HEK293 (cell line): ENCODE measurements around the gene RNF214.

ENCODE experiments used
- CTCF ChIP-seq: fragments of 450-650 bp; formaldehyde crosslinking; IDR thresholded peaks from 2 replicates; pipeline ENCODE4 v1.5.1; 2016; ENCODE audit warnings: missing biosample characterization, missing genetic modification characterization
- GLIS1 ChIP-seq: fragments of 450-650 bp; formaldehyde crosslinking; IDR thresholded peaks from 2 replicates; pipeline ENCODE4 v1.5.1; 2016; ENCODE audit warnings: missing biosample characterization, missing genetic modification characterization
- HIC1 ChIP-seq: fragments of 450-650 bp; formaldehyde crosslinking; IDR thresholded peaks from 2 replicates; pipeline ENCODE4 v1.5.1; 2016; ENCODE audit warnings: missing biosample characterization, missing genetic modification characterization
- HOXC10 ChIP-seq: sonication (generic); formaldehyde crosslinking; IDR thresholded peaks from 2 replicates; pipeline ENCODE4 v1.8.1; 2023; ENCODE audit warnings: mild to moderate bottlenecking, missing genetic modification reagents
- KLF10 ChIP-seq: fragments of 450-650 bp; IDR thresholded peaks from 2 replicates; pipeline ENCODE4 v1.5.1; 2018; ENCODE audit warnings: missing biosample characterization, mild to moderate bottlenecking, missing genetic modification characterization
- KLF16 ChIP-seq: fragments of 450-650 bp; formaldehyde crosslinking; IDR thresholded peaks from 2 replicates; pipeline ENCODE4 v1.5.1; 2017; ENCODE audit warnings: missing biosample characterization, missing genetic modification characterization
- KLF7 ChIP-seq: fragments of 450-650 bp; formaldehyde crosslinking; IDR thresholded peaks from 2 replicates; pipeline ENCODE4 v1.5.1; 2016; ENCODE audit warnings: missing biosample characterization, missing genetic modification characterization, borderline replicate concordance
- KLF9 ChIP-seq: fragments of 450-650 bp; formaldehyde crosslinking; IDR thresholded peaks from 2 replicates; pipeline ENCODE4 v1.5.1; 2016; ENCODE audit warnings: missing biosample characterization, missing genetic modification characterization, low read depth
- MEIS1 ChIP-seq: sonication (generic); formaldehyde crosslinking; IDR thresholded peaks from 2 replicates; pipeline ENCODE4 v1.8.1; 2022; ENCODE audit warnings: missing genetic modification reagents, mild to moderate bottlenecking, borderline replicate concordance
- PRDM1 ChIP-seq: fragments of 450-650 bp; formaldehyde crosslinking; IDR thresholded peaks from 2 replicates; pipeline ENCODE4; 2016; ENCODE audit warnings: missing biosample characterization, missing genetic modification characterization
- SP7 ChIP-seq: fragments of 450-650 bp; formaldehyde crosslinking; IDR thresholded peaks from 2 replicates; pipeline ENCODE4 v1.5.1; 2016; ENCODE audit warnings: missing biosample characterization, missing genetic modification characterization
- ZBTB1 ChIP-seq: fragments of 450-650 bp; formaldehyde crosslinking; IDR thresholded peaks from 2 replicates; pipeline ENCODE4 v1.5.1; 2016; ENCODE audit warnings: missing biosample characterization, missing genetic modification characterization
- ZBTB26 ChIP-seq: fragments of 450-650 bp; formaldehyde crosslinking; optimal IDR thresholded peaks from 2 replicates; pipeline ENCODE3; 2016; ENCODE audit warnings: missing biosample characterization, mild to moderate bottlenecking, missing genetic modification characterization
- ZBTB7A ChIP-seq: fragments of 450-650 bp; formaldehyde crosslinking; IDR thresholded peaks from 2 replicates; pipeline ENCODE4 v1.5.1; 2016; ENCODE audit warnings: low read depth, missing biosample characterization, missing genetic modification characterization
- ZIC2 ChIP-seq: fragments of 450-650 bp; formaldehyde crosslinking; IDR thresholded peaks from 2 replicates; pipeline ENCODE4 v1.5.1; 2016; ENCODE audit warnings: missing biosample characterization, missing genetic modification characterization
- ZNF112 ChIP-seq: fragments of 450-650 bp; formaldehyde crosslinking; IDR thresholded peaks from 2 replicates; pipeline ENCODE4 v1.5.0; 2017; ENCODE audit warnings: missing biosample characterization, missing genetic modification characterization
- ZNF121 ChIP-seq: fragments of 450-650 bp; formaldehyde crosslinking; IDR thresholded peaks from 2 replicates; pipeline ENCODE4 v1.5.1; 2016; ENCODE audit warnings: missing biosample characterization, missing genetic modification characterization
- ZNF138 ChIP-seq: fragments of 450-650 bp; formaldehyde crosslinking; IDR thresholded peaks from 2 replicates; pipeline ENCODE4 v1.5.1; 2016; ENCODE audit warnings: missing biosample characterization, missing genetic modification characterization, borderline replicate concordance
- ZNF155 ChIP-seq: fragments of 450-650 bp; formaldehyde crosslinking; IDR thresholded peaks from 2 replicates; pipeline ENCODE4 v1.5.1; 2016; ENCODE audit warnings: missing biosample characterization, missing genetic modification characterization
- ZNF174 ChIP-seq: fragments of 450-650 bp; formaldehyde crosslinking; IDR thresholded peaks from 2 replicates; pipeline ENCODE4 v1.5.0; 2017; ENCODE audit warnings: missing biosample characterization, mild to moderate bottlenecking, missing genetic modification characterization
- ZNF175 ChIP-seq: fragments of 450-650 bp; formaldehyde crosslinking; IDR thresholded peaks from 2 replicates; pipeline ENCODE4 v1.5.1; 2016; ENCODE audit warnings: missing biosample characterization, missing genetic modification characterization
- ZNF19 ChIP-seq: fragments of 450-650 bp; formaldehyde crosslinking; IDR thresholded peaks from 2 replicates; pipeline ENCODE4; 2016; ENCODE audit warnings: missing biosample characterization, missing genetic modification characterization, low read depth
- ZNF2 ChIP-seq: fragments of 450-650 bp; formaldehyde crosslinking; IDR thresholded peaks from 2 replicates; pipeline ENCODE4 v1.5.1; 2016; ENCODE audit warnings: missing biosample characterization, missing genetic modification characterization
- ZNF223 ChIP-seq: fragments of 450-650 bp; formaldehyde crosslinking; IDR thresholded peaks from 2 replicates; pipeline ENCODE4 v1.5.1; 2016; ENCODE audit warnings: missing biosample characterization, missing genetic modification characterization
- ZNF26 ChIP-seq: fragments of 450-650 bp; formaldehyde crosslinking; IDR thresholded peaks from 2 replicates; pipeline ENCODE4 v1.5.1; 2016; ENCODE audit warnings: missing biosample characterization, missing genetic modification characterization
- ZNF341 ChIP-seq: fragments of 450-650 bp; formaldehyde crosslinking; IDR thresholded peaks from 2 replicates; pipeline ENCODE4; 2016; ENCODE audit warnings: low read depth, missing biosample characterization, missing genetic modification characterization
- ZNF501 ChIP-seq: fragments of 450-650 bp; formaldehyde crosslinking; IDR thresholded peaks from 2 replicates; pipeline ENCODE4 v1.5.1; 2016; ENCODE audit warnings: missing biosample characterization, missing genetic modification characterization
- ZNF555 ChIP-seq: fragments of 450-650 bp; formaldehyde crosslinking; conservative IDR thresholded peaks from 2 replicates; pipeline ENCODE4 v1.5.1; 2017; ENCODE audit warnings: missing biosample characterization, mild to moderate bottlenecking, missing genetic modification characterization, inconsistent platforms
- ZNF558 ChIP-seq: fragments of 450-650 bp; formaldehyde crosslinking; IDR thresholded peaks from 2 replicates; pipeline ENCODE4 v1.5.1; 2016; ENCODE audit warnings: missing biosample characterization, missing genetic modification characterization
- ZNF639 ChIP-seq: fragments of 450-650 bp; formaldehyde crosslinking; IDR thresholded peaks from 2 replicates; pipeline ENCODE4 v1.5.1; 2016; ENCODE audit warnings: missing biosample characterization, missing genetic modification characterization
- ZNF654 ChIP-seq: fragments of 450-650 bp; formaldehyde crosslinking; IDR thresholded peaks from 2 replicates; pipeline ENCODE4 v1.5.1; 2016; ENCODE audit warnings: low read depth, missing biosample characterization, missing genetic modification characterization
- ZNF768 ChIP-seq: fragments of 450-650 bp; formaldehyde crosslinking; IDR thresholded peaks from 2 replicates; pipeline ENCODE4 v1.5.1; 2018; ENCODE audit warnings: missing biosample characterization, mild to moderate bottlenecking, missing genetic modification characterization
- ZXDB ChIP-seq: fragments of 450-650 bp; formaldehyde crosslinking; IDR thresholded peaks from 2 replicates; pipeline ENCODE4 v1.5.1; 2016; ENCODE audit warnings: missing biosample characterization, missing genetic modification characterization

The RNF214 gene

GRCh38 chr11:117327567-117328374, 95.3 kb downstream of the RNF214 start, which contains the start of gene CEP164 (continued):
- TF ChIP-seq SP7 (tag by site-specific recombination) = 0 out of 2 replicates have a peak, but pooled peaks have one; percentile 33
- TF ChIP-seq ZNF138 (tag by site-specific recombination) = no peak
- peak; percentile 76; the same call in 1 of the 2 replicates for TF ChIP-seq KLF7 (tag by site-specific recombination)
- TF ChIP-seq ZBTB7A (tag by site-specific recombination) = no peak
- peak; percentile 67 for TF ChIP-seq KLF9 (tag by site-specific recombination)
- no peak for TF ChIP-seq ZNF121
- TF ChIP-seq ZNF555 = no peak
- TF ChIP-seq ZNF223 = no peak
- TF ChIP-seq ZIC2 (tag by site-specific recombination) = peak; percentile 35; the same call in 1 of the 2 replicates
- 0 out of 2 replicates have a peak, but pooled peaks have one; percentile 32 for TF ChIP-seq ZNF501
- peak; percentile 80; the same call in 1 of the 2 replicates for TF ChIP-seq ZBTB1 (tag by site-specific recombination)
- TF ChIP-seq ZNF112 (tag by site-specific recombination) = no peak
- peak; percentile 81 for TF ChIP-seq ZBTB26 (tag by site-specific recombination)
- 0 out of 2 replicates have a peak, but pooled peaks have one; percentile 42 for TF ChIP-seq ZXDB (tag by site-specific recombination)
- TF ChIP-seq ZNF2 (tag by site-specific recombination) = 0 out of 2 replicates have a peak, but pooled peaks have one; percentile 8
- no peak for TF ChIP-seq ZNF558
- TF ChIP-seq HOXC10 = no peak
- no peak for TF ChIP-seq ZNF155 (tag by site-specific recombination)
- TF ChIP-seq CTCF (tag by site-specific recombination) = no peak
- TF ChIP-seq ZNF768 (tag by site-specific recombination) = no peak
- TF ChIP-seq PRDM1 = peak; percentile 52; the same call in 1 of the 2 replicates
- no peak for TF ChIP-seq ZNF26 (tag by site-specific recombination)
- 0 out of 2 replicates have a peak, but pooled peaks have one; percentile 27 for TF ChIP-seq KLF16 (tag by site-specific recombination)
- no peak for TF ChIP-seq ZNF654 (tag by site-specific recombination)
- TF ChIP-seq ZNF175 (tag by site-specific recombination) = no peak
- no peak for TF ChIP-seq KLF10 (tag by site-specific recombination)
- no peak for TF ChIP-seq ZNF639
- TF ChIP-seq HIC1 = no peak
- no peak for TF ChIP-seq ZNF174
- TF ChIP-seq ZNF19 (tag by site-specific recombination) = no peak
- TF ChIP-seq GLIS1 (tag by site-specific recombination) = peak; percentile 68
- no peak for TF ChIP-seq MEIS1 (CRISPR knock-in tag)
- no peak; the same call in 1 of the 2 replicates for TF ChIP-seq ZNF341 (tag by site-specific recombination)
